H4 (cell line): Measurements from ENCODE around the gene BOD1. TPM values are rescaled to one million over a fixed set of nuclear protein-coding genes. Genes with fewer than 3 reads are reported as not detected.

Source experiments
- DNase-seq: peaks from one replicate; pipeline ENCODE4 v3.0.0-alpha.2; 2015; ENCODE audit warnings: low spot score
- total RNA-seq: library from RNA; depleted of rRNA; stranded (reverse); fragments of >200 nt; shearing (Covaris generic); gene quantifications from 2 replicates; pipeline ENCODE4 v1.2.3, GENCODE V29; 2014

Gene BOD1
- total RNA-seq, 1 experiment from 2014 or later, result 88.5 TPM

DNA sequence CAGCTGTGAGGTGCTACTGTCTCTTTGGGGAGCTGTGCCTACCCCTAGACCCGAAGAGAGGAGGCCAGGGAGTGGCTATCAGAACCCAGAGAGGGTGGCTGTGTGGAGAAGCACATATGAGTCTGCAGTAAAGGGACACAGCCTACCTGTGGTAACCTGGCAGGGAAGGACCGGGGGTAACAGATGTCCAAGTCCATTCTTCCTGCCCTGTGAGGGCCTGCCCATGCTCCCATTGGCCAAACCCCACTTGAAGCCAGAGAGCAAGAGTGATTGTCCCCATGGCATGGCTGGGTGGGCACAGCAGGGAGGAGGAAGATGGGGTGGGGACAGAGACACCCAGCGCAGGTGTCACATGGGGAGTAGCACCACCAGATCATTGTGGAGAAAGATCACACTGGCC lies 39.3 kb downstream of the BOD1 start:
- no peak for DNase-seq

DNA sequence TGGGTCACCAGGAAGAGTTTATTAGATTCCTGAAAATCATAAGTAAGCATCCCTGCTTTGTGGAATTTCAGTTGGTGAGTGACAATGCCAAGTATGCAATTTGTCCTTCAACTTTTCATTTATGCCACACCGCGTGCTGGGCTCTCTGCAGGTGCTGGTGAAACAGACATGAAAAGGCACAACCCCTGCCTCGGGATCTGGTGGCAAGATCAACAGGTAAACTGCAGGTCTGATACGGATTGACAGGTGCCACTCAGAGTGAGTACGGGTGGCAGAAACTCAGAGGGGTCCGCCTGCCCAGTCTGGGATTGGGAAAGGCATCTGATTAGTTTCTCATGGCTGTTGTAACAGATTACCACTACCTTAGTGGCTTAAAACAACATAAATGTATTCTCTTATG lies 40.5 kb downstream of the BOD1 start:
- no peak for DNase-seq

DNA sequence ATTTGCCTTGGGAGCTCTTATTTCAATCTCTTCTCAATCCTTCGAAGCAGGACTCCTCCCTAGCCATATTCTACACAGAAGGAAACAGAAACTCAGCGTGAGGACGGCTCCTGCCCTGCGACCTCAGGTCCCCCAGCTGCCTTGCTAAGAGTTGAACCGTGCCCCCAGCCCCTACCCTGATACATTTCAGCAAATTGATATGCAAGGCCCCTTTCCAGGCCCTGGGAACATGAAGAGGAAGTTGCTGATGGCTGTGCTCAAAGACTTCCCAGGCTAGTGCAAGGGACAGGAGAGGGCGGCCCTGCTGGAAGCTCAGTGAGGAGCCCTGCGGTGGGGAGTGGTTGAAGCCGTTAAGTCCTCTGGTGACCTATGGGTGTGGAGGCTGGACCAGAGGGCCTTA lies 41.5 kb downstream of the BOD1 start:
- DNase-seq, result no peak

DNA sequence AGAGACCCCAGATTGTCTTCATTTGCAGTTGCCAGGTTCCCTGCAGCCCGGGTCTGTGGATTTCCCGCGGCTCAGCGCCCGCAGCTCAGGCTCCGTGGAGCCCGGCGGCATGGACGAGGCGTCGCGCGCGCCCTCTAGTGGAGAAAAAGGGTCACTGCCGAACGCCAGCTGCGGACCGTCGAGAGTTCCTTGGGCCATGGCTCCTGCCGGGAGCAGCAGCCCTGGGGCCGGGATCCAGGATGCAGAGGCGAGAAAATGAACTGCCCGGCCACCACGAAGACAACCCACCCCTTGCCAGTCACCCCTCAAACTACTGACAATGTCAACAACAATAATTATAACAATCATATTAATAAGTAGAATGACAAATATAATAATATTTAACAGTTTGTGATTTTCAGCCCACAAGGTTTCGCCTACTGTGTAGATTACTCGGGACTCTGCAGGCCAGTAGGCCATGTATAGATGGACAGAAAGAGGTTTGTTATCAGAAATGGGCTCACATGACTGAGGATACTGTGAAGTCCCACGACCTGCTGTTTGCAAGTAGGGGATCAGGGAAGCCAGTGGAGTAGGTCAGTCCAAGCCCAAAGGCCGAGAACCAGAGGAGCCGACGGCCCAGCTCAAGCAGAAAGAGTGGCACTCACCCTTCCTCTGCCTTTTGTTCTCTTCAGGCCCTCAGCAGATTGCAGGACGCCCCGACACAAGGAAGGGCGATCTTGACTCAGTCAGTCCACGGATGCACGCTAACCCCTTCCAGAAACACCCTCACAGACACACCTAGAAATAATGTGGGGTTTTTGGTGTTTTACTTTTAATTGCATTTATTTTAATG lies 43.1 kb downstream of the BOD1 start:
- peak; percentile 49 for DNase-seq

- DNase-seq, result no peak
These were observed 43.9 kb downstream of the BOD1 start for GRCh38 chr5:173572431-173573125.

GRCh38 chr5:173570321-173571090 lies 45.9 kb downstream of the BOD1 start:
- DNase-seq, result no peak

- DNase-seq, result no peak
These were observed 47.7 kb downstream of the BOD1 start for GRCh38 chr5:173568703-173569102.

GRCh38 chr5:173568128-173568527 lies 48.3 kb downstream of the BOD1 start:
- no peak for DNase-seq

GRCh38 chr5:173567548-173567947 lies 48.9 kb downstream of the BOD1 start:
- DNase-seq, result no peak

GRCh38 chr5:173565491-173566072 lies 50.9 kb downstream of the BOD1 start:
- no peak for DNase-seq

GRCh38 chr5:173564106-173564505 lies 52.3 kb downstream of the BOD1 start:
- no peak for DNase-seq

GRCh38 chr5:173563246-173563645 lies 53.2 kb downstream of the BOD1 start:
- DNase-seq, result no peak

DNA sequence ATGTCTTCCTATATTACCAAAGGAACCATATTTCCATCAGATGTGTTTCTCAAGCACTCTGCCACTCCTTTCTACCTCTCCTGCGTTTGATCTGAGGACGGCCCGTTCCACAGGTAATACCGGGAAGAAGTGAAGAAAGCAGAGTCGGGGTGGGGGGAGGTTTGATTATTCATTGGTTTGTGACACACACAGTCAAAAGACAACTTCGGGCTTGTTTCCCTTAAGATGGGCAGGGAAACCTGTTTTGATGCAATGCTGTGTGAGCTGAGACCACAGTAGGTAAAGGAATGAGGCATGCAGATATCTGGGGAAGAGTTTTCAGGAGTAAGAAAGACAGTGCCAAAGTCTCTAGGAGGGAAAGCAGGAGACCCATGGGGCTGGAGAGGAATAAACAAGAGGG lies 54.0 kb downstream of the BOD1 start:
- DNase-seq, result no peak
